Activated naive CD4-positive, alpha-beta T cell treated with anti-CD3 and anti-CD28 coated beads for 36 hours (primary cell): Measurements from ENCODE around the gene CELF4. TPM values are rescaled to one million over a fixed set of nuclear protein-coding genes. Genes with fewer than 3 reads are reported as not detected.

Source experiments
- CTCF ChIA-PET: fragments of 350-600 bp; sonication (Branson Sonifier 250); formaldehyde crosslinking; loops from one replicate; lab custom pipeline; 2021; ENCODE audit warnings: antibody characterized with exemption; lab: Charles Lee
- DNase-seq: peaks from one replicate; pipeline ENCODE4 v3.0.0-alpha.2; 2020
- H3K27ac Mint-ChIP-seq: one replicate; pipeline ENCODE4 v1.8.0; 2021; ENCODE audit warnings: mild to moderate bottlenecking, mixed read lengths
- H3K27me3 Mint-ChIP-seq: one replicate; pipeline ENCODE4 v1.8.0; 2021; ENCODE audit warnings: low read depth, mixed read lengths
- H3K36me3 Mint-ChIP-seq: one replicate; pipeline ENCODE4 v1.8.0; 2021; ENCODE audit warnings: low read depth, mixed read lengths
- H3K4me1 Mint-ChIP-seq: one replicate; pipeline ENCODE4 v1.8.0; 2021; ENCODE audit warnings: low read depth, mixed read lengths
- H3K4me3 Mint-ChIP-seq: one replicate; pipeline ENCODE4 v1.8.0; 2021; ENCODE audit warnings: mild to moderate bottlenecking, moderate library complexity, mixed read lengths
- H3K9me3 Mint-ChIP-seq: one replicate; pipeline ENCODE4 v1.8.0; 2021; ENCODE audit warnings: mixed read lengths
- intact Hi-C: fragments of 100-400 bp; cut with micrococcal nuclease; formaldehyde crosslinking; loops from one replicate; pipeline ENCODE4 v1.15.1; 2023
- total RNA-seq, 2 experiments: library from RNA; stranded (reverse); gene quantifications; one replicate each; pipeline ENCODE4 v1.2.3, GENCODE V29; 2021

CELF4 gene
- total RNA-seq, 2 experiments from 2014 or later, result not detected

- no peak overlapping the region for H3K27ac Mint-ChIP-seq
- H3K4me1 Mint-ChIP-seq, result peaks cover 2% of the 10 kb centered on the region
- intact Hi-C loops, result no loop called here
- CTCF ChIA-PET, result no interaction called here
- no peak for DNase-seq
- H3K27me3 Mint-ChIP-seq, result peaks cover 28% of the 10 kb centered on the region
- H3K4me3 Mint-ChIP-seq, result no peak overlapping the region
- peaks cover 1% of the 10 kb centered on the region for H3K36me3 Mint-ChIP-seq
- peaks cover 3% of the 10 kb centered on the region for H3K9me3 Mint-ChIP-seq
Measured at GRCh38 chr18:37242091-37242490, 323.5 kb downstream of the CELF4 start.

- no peak overlapping the region for H3K27ac Mint-ChIP-seq
- no peak overlapping the region for H3K4me3 Mint-ChIP-seq
- no peaks in the 10 kb centered on the region for H3K36me3 Mint-ChIP-seq
- H3K27me3 Mint-ChIP-seq, result peaks cover 9% of the 10 kb centered on the region
- no peak for DNase-seq
- intact Hi-C loops, result no loop called here
- CTCF ChIA-PET, result no interaction called here
- no peaks in the 10 kb centered on the region for H3K9me3 Mint-ChIP-seq
- H3K4me1 Mint-ChIP-seq, result peaks cover under 1% of the 10 kb centered on the region
Measured at GRCh38 chr18:37238282-37239108, 327.1 kb downstream of the CELF4 start.

GRCh38 chr18:37235583-37235982, 330.0 kb downstream of the CELF4 start:
- no peak for DNase-seq
- Mint-ChIP-seq H3K27ac (no peak overlapping the region), H3K27me3 (no peaks in the 10 kb centered on the region), H3K36me3 (no peaks in the 10 kb centered on the region), H3K4me3 (no peak overlapping the region), H3K9me3 (no peaks in the 10 kb centered on the region), H3K4me1 (no peaks in the 10 kb centered on the region)
- intact Hi-C loops, result no loop called here
- CTCF ChIA-PET, result interaction anchor here (1.6 kb wide), 1 partner anchor 73 kb away, joined by 3 read pairs; no protein-coding TSS in a partner anchor

GRCh38 chr18:37231251-37231650, 334.3 kb downstream of the CELF4 start:
- Mint-ChIP-seq H3K27me3 (no peaks in the 10 kb centered on the region), H3K9me3 (peaks cover 2% of the 10 kb centered on the region), H3K4me1 (no peaks in the 10 kb centered on the region), H3K4me3 (no peak overlapping the region), H3K27ac (no peak overlapping the region), H3K36me3 (peaks cover 7% of the 10 kb centered on the region)
- DNase-seq, result no peak
- CTCF ChIA-PET, result no interaction called here
- intact Hi-C loops, result no loop called here

- Mint-ChIP-seq H3K9me3 (peaks cover 2% of the 10 kb centered on the region), H3K27me3 (no peaks in the 10 kb centered on the region), H3K36me3 (peaks cover 10% of the 10 kb centered on the region), H3K27ac (no peak overlapping the region), H3K4me3 (no peak overlapping the region), H3K4me1 (no peaks in the 10 kb centered on the region)
- no peak for DNase-seq
- CTCF ChIA-PET, result no interaction called here
- intact Hi-C loops, result no loop called here
Measured at GRCh38 chr18:37230768-37231167, 334.8 kb downstream of the CELF4 start.

- H3K4me1 Mint-ChIP-seq, result peaks cover 3% of the 10 kb centered on the region
- H3K27me3 Mint-ChIP-seq, result no peaks in the 10 kb centered on the region
- H3K4me3 Mint-ChIP-seq, result no peak overlapping the region
- intact Hi-C loops, result no loop called here
- peaks cover 30% of the 10 kb centered on the region for H3K36me3 Mint-ChIP-seq
- CTCF ChIA-PET, result no interaction called here
- H3K9me3 Mint-ChIP-seq, result peaks cover 2% of the 10 kb centered on the region
- no peak for DNase-seq
- no peak overlapping the region for H3K27ac Mint-ChIP-seq
Measured at GRCh38 chr18:37225279-37225678, 340.3 kb downstream of the CELF4 start.

- intact Hi-C loops, result no loop called here
- H3K9me3 Mint-ChIP-seq, result peaks cover 2% of the 10 kb centered on the region
- DNase-seq, result no peak
- peaks cover 3% of the 10 kb centered on the region for H3K4me1 Mint-ChIP-seq
- CTCF ChIA-PET, result no interaction called here
- H3K4me3 Mint-ChIP-seq, result no peak overlapping the region
- peaks cover 28% of the 10 kb centered on the region for H3K36me3 Mint-ChIP-seq
- H3K27me3 Mint-ChIP-seq, result no peaks in the 10 kb centered on the region
- H3K27ac Mint-ChIP-seq, result peak overlapping the region; percentile 41
Measured at GRCh38 chr18:37222999-37223378, 342.6 kb downstream of the CELF4 start.

- H3K4me3 Mint-ChIP-seq, result no peak overlapping the region
- H3K27ac Mint-ChIP-seq, result peak overlapping the region; percentile 41
- CTCF ChIA-PET, result no interaction called here
- intact Hi-C loops, result no loop called here
- H3K4me1 Mint-ChIP-seq, result peaks cover 3% of the 10 kb centered on the region
- peaks cover 2% of the 10 kb centered on the region for H3K9me3 Mint-ChIP-seq
- H3K36me3 Mint-ChIP-seq, result peaks cover 25% of the 10 kb centered on the region
- no peak for DNase-seq
- H3K27me3 Mint-ChIP-seq, result no peaks in the 10 kb centered on the region
Measured at GRCh38 chr18:37222354-37222998, 343.1 kb downstream of the CELF4 start.

GRCh38 chr18:37219257-37219656, 346.3 kb downstream of the CELF4 start:
- Mint-ChIP-seq H3K9me3 (peaks cover 4% of the 10 kb centered on the region), H3K36me3 (peaks cover 27% of the 10 kb centered on the region), H3K4me1 (peaks cover 3% of the 10 kb centered on the region), H3K27ac (no peak overlapping the region), H3K27me3 (no peaks in the 10 kb centered on the region), H3K4me3 (no peak overlapping the region)
- CTCF ChIA-PET, result no interaction called here
- intact Hi-C loops, result no loop called here
- DNase-seq, result no peak

- H3K9me3 Mint-ChIP-seq, result peaks cover 12% of the 10 kb centered on the region
- intact Hi-C loops, result no loop called here
- no peak overlapping the region for H3K4me3 Mint-ChIP-seq
- no peaks in the 10 kb centered on the region for H3K27me3 Mint-ChIP-seq
- no peak for DNase-seq
- no peak overlapping the region for H3K27ac Mint-ChIP-seq
- H3K36me3 Mint-ChIP-seq, result peaks cover 31% of the 10 kb centered on the region
- CTCF ChIA-PET, result no interaction called here
- peaks cover 3% of the 10 kb centered on the region for H3K4me1 Mint-ChIP-seq
Measured at GRCh38 chr18:37218022-37218590, 347.5 kb downstream of the CELF4 start.

GRCh38 chr18:37210781-37211180, 354.8 kb downstream of the CELF4 start:
- Mint-ChIP-seq H3K9me3 (peaks cover 11% of the 10 kb centered on the region), H3K4me1 (no peaks in the 10 kb centered on the region), H3K36me3 (peaks cover 26% of the 10 kb centered on the region), H3K27me3 (no peaks in the 10 kb centered on the region), H3K4me3 (no peak overlapping the region), H3K27ac (no peak overlapping the region)
- intact Hi-C loops, result no loop called here
- CTCF ChIA-PET, result no interaction called here
- DNase-seq, result no peak

GRCh38 chr18:37207343-37207742, 358.3 kb downstream of the CELF4 start:
- H3K4me3 Mint-ChIP-seq, result no peak overlapping the region
- peaks cover 19% of the 10 kb centered on the region for H3K36me3 Mint-ChIP-seq
- H3K27me3 Mint-ChIP-seq, result no peaks in the 10 kb centered on the region
- DNase-seq, result no peak
- CTCF ChIA-PET, result interaction anchor here (0.7 kb wide), 1 partner anchor 171 kb away, joined by 3 read pairs; no protein-coding TSS in a partner anchor
- intact Hi-C loops, result no loop called here
- no peaks in the 10 kb centered on the region for H3K4me1 Mint-ChIP-seq
- peaks cover 5% of the 10 kb centered on the region for H3K9me3 Mint-ChIP-seq
- no peak overlapping the region for H3K27ac Mint-ChIP-seq
